Testis (tissue), 3 donors: ENCODE data around the gene DOK3. TPM values are rescaled to one million over a fixed set of nuclear protein-coding genes. Genes with fewer than 3 reads are reported as not detected.

Experiments used
- DNase-seq: peaks from one replicate; pipeline ENCODE4 v3.0.0-alpha.2; 2019
- H3K27ac ChIP-seq, 2 donors: fragments of 200-600 bp; sonication (generic); one replicate each; pipeline ENCODE4 v1.5.1; 2019
- H3K27me3 ChIP-seq: fragments of 200-600 bp; sonication (generic); one replicate; pipeline ENCODE4 v1.5.1; 2019
- H3K36me3 ChIP-seq: fragments of 200-600 bp; sonication (generic); one replicate; pipeline ENCODE4 v1.5.1; 2017; ENCODE audit warnings: low read depth; ENCODE audit errors: missing control alignments
- H3K4me1 ChIP-seq: fragments of 200-600 bp; sonication (generic); one replicate; pipeline ENCODE4 v1.5.1; 2019
- H3K4me3 ChIP-seq, 2 donors: fragments of 200-600 bp; sonication (generic); one replicate each; pipeline ENCODE4 v1.5.1; 2017 to 2019
- H3K9me3 ChIP-seq: fragments of 200-600 bp; sonication (generic); one replicate; pipeline ENCODE4 v1.5.1; 2017
- POLR2A ChIP-seq: fragments of 450-650 bp; IDR thresholded peaks from one replicate; pipeline ENCODE4 v1.6.1; 2017; ENCODE audit warnings: antibody characterized with exemption, mild to moderate bottlenecking, moderate library complexity
- WGBS, 2 donors: methylation state at CpG; one replicate each; pipeline ENCODE4 v1.1.5; 2018; 5-methylcytosine and 5-hydroxymethylcytosine counted together
- intact Hi-C: fragments of 100-400 bp; cut with DNase I; formaldehyde crosslinking; loops from one replicate; pipeline ENCODE4 v1.15.1; 2023; ENCODE audit warnings: low total_unique reads
- polyA plus RNA-seq: library from polyadenylated mRNA; stranded (reverse); fragments of 350-450 nt; fragmentation: Illumina TruSeq; extraction: RNeasy Lipid Tissue Mini Kit (QIAGEN cat#74804); gene quantifications from one replicate; pipeline ENCODE4 v1.2.3, GENCODE V29; 2014; ENCODE audit warnings: low read depth, low replicate concordance; ENCODE audit not compliant: insufficient read depth
- total RNA-seq, 2 donors: library from RNA; depleted of rRNA; stranded (reverse); fragments of >200 nt; gene quantifications; one replicate each; pipeline ENCODE4 v1.2.3, GENCODE V29; 2016
- TF ChIP-seq, protein P1 (sequence below), 3 experiments: fragments of 450-650 bp in 2 of 3; fragments of 200-600 bp in 1 of 3; sonication (generic) in 1 of 3; IDR thresholded peaks; one replicate each; pipeline ENCODE4 v1.5.1; 2016 to 2019; ENCODE audit warnings: antibody characterized with exemption in 3 of 3, mild to moderate bottlenecking in 2 of 3, moderate library complexity in 1 of 3

Gene DOK3
- total and polyA plus RNA-seq, 3 donors from 2014 or later: 10.4 to 18.7 (median 10.7) TPM

DNA sequence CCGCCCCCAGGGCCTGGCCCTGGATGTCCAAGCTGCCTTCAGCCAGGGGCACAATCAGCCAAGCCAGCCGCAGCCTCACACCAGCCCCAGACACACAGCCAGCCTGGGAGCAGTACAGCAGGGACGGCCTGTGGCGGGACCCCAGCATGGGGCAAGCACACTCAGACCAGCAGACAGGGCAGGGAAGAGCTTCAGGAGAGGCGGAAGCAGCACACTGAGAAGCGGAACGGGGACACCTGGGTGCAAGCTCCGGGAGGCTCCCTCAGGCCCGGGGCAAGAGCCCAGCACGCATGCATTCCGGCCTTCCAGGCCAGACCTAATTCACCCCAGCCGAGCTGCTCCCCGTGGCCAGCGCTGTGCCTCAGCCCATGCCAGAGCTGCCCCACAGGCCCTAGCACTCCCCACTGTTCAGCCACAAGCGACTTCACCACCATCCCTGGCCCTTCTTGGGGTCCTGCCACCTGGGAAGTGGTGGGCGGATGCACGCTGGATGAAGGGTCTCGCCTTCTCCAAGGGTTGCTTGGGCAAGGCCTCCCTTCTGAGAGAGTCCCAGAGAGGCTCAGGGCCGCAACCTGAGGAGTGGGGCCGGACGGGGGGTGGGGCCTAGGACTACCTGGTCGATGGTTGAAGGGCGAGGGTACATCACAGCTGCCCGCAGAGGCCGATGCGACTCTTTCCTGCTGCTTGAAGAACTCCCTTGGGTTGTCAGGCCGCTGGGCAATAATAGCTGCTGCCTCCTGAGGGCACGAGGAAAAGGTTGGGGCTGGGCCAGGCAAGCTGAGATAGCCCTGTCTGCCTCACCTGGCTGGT lies 49.6 kb downstream of the DOK3 start:
- no peaks in the 10 kb centered on the region for H3K36me3 ChIP-seq
- intact Hi-C loops: loop anchor here (5.0 kb wide), 1 partner anchor 58 kb away; the partner anchor contains the start of gene PFN3

DNA sequence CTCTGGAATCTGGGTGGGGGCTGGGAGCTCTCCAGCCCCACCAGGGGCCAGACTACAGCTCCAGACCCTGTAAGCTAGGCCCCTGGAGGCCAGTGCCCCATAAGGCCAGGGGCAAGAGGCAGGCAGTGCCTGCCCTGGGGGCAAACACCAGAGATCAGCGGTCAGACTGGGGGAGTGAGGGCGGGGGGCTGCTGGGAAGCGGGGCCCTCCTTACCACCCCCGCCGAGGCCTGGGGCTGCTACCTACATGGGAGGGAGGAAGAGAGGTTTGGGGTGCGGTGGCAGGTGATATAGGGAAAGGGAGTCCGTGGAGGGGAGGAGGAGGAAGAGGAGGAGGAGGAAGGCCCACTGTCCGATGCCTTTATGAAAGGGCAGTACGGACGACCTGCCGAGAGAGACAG lies 50.3 kb downstream of the DOK3 start:
- DNase-seq: no peak
- H3K4me1 ChIP-seq: peaks cover 4% of the 10 kb centered on the region
- intact Hi-C loops: loop anchor here (5.0 kb wide), 1 partner anchor 57 kb away; the partner anchor contains the start of gene PFN3
- TF ChIP-seq, protein P1, sequence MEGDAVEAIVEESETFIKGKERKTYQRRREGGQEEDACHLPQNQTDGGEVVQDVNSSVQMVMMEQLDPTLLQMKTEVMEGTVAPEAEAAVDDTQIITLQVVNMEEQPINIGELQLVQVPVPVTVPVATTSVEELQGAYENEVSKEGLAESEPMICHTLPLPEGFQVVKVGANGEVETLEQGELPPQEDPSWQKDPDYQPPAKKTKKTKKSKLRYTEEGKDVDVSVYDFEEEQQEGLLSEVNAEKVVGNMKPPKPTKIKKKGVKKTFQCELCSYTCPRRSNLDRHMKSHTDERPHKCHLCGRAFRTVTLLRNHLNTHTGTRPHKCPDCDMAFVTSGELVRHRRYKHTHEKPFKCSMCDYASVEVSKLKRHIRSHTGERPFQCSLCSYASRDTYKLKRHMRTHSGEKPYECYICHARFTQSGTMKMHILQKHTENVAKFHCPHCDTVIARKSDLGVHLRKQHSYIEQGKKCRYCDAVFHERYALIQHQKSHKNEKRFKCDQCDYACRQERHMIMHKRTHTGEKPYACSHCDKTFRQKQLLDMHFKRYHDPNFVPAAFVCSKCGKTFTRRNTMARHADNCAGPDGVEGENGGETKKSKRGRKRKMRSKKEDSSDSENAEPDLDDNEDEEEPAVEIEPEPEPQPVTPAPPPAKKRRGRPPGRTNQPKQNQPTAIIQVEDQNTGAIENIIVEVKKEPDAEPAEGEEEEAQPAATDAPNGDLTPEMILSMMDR (IDR thresholded peaks at IDR 0.05): no peak
- no peak for TF ChIP-seq POLR2A
- H3K27me3 ChIP-seq: no peaks in the 10 kb centered on the region
- no peaks in the 10 kb centered on the region for H3K36me3 ChIP-seq
- WGBS, 2 donors: 71 to 85% methylated on average over 10 to 11 of the region's 11 CpGs
- H3K4me3 ChIP-seq: no peak overlapping the region
- H3K9me3 ChIP-seq: no peaks in the 10 kb centered on the region
- no peak overlapping the region for H3K27ac ChIP-seq

More for the DNA sequence above, 49.6 kb downstream of the DOK3 start:
- no peak overlapping the region for H3K4me3 ChIP-seq
- H3K27ac ChIP-seq: no peak overlapping the region
- DNase-seq: no peak
- H3K4me1 ChIP-seq: peaks cover 4% of the 10 kb centered on the region
- TF ChIP-seq POLR2A: no peak
- TF ChIP-seq, protein P1 (IDR thresholded peaks at IDR 0.05): no peak
- 91 to 93% methylated on average over 18 to 26 of the region's 28 CpGs for WGBS, 2 donors
- no peaks in the 10 kb centered on the region for H3K27me3 ChIP-seq
- no peaks in the 10 kb centered on the region for H3K9me3 ChIP-seq

DNA sequence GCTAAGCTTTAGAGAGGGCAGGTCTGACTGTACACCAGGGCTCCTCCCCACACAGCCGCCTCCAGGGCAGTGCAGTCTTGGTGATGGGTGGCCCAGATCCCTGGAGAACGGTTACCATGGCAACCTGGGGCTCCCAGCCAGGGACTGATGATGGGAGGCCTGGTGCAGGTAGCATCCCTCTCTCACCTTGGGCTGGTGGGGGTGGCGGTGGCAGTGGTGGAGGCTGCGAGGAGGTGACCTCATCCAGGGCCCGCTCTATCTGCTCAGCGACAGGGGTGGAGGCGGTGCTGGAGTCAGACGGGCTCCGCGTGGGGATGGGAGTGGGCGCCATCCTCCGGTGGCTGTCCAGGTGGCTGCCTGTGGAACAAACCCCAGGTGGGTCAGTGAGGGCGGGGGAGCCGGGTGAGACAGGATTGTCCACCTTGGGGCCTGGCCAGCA lies 50.7 kb downstream of the DOK3 start:
- no peak overlapping the region for H3K27ac ChIP-seq
- H3K27me3 ChIP-seq: no peaks in the 10 kb centered on the region
- TF ChIP-seq, protein P1 (IDR thresholded peaks at IDR 0.05): no peak
- no peak for TF ChIP-seq POLR2A
- no peak overlapping the region for H3K4me3 ChIP-seq
- H3K9me3 ChIP-seq: no peaks in the 10 kb centered on the region
- intact Hi-C loops: loop anchor here (5.0 kb wide), 1 partner anchor 57 kb away; the partner anchor contains the start of gene PFN3
- WGBS, 2 donors: 79 to 90% methylated on average over 4 to 14 of the region's 14 CpGs
- DNase-seq: no peak
- peaks cover 8% of the 10 kb centered on the region for H3K4me1 ChIP-seq
- H3K36me3 ChIP-seq: no peaks in the 10 kb centered on the region

DNA sequence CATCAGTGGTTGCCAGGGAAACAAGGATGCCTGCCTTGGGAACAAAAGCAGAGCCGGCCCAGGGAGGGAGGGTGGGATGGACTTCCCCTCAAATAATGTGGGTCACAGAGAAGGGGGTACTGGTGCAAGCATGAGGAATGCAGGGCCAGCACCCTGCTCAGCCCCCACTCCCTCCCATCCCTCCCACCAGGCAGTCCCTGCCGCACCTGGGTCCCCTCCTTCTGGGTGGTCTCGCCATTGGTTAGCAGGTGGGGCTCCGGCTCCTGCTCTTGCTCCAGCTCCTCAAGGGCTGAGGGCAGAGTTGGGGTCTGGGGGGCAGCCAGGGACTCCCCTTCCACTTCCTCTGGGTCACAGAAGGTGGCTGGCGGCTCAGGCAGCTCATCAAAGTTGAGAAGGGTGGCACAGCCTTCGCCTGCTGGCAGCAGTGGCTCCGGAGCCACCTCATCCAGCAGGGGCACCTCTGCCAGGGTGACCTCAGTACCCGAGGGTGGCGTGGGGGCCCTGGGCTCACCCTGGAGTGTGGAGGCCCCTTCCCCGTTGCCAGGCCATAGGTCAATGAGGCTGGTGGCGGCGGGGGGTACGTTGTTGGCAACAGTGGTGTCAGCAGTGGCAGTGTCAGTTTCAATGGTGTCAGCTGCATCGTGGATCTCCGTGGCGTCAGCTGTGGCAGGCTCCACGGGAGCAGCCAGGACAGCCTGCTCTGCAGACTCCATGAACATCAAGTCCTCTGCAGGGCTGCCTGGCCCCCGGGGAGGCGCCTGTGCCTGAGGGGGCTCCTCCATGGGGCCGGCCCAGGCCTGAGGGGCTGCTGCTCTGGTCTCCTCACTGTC lies 51.6 kb downstream of the DOK3 start:
- H3K4me1 ChIP-seq: peaks cover 14% of the 10 kb centered on the region
- no peak for DNase-seq
- TF ChIP-seq POLR2A: no peak
- TF ChIP-seq, protein P1 (IDR thresholded peaks at IDR 0.05): no peak

More for the DNA sequence above, 51.6 kb downstream of the DOK3 start:
- no peaks in the 10 kb centered on the region for H3K9me3 ChIP-seq
- no peak overlapping the region for H3K4me3 ChIP-seq
- H3K27ac ChIP-seq: no peak overlapping the region
- intact Hi-C loops: loop anchor here (5.0 kb wide), 1 partner anchor 56 kb away; the partner anchor contains the start of gene PFN3
- H3K36me3 ChIP-seq: no peaks in the 10 kb centered on the region
- no peaks in the 10 kb centered on the region for H3K27me3 ChIP-seq
- WGBS, 2 donors: 81 to 89% methylated on average over 7 to 20 of the region's 20 CpGs
